SU-DHL-6 (cell line): ENCODE measurements around the gene PIAS3.

Experiments used
- H2AFZ ChIP-seq: fragments of 200-600 bp; sonication (generic); 2 replicates; pipeline ENCODE4 v1.6.1; 2014; ENCODE audit warnings: low read depth, mild to moderate bottlenecking, moderate library complexity, mixed read lengths, antibody characterized with exemption, low read length; ENCODE audit not compliant: severe bottlenecking
- H3F3A ChIP-seq: fragments of 200-600 bp; shearing (Covaris generic); 2 replicates; pipeline ENCODE4 v1.6.0; 2016; ENCODE audit warnings: antibody characterized with exemption, mild to moderate bottlenecking; ENCODE audit not compliant: insufficient read depth
- H3K27ac ChIP-seq: fragments of 200-600 bp; sonication (generic); 2 replicates; pipeline ENCODE4 v1.5.1; 2016; ENCODE audit warnings: low read depth, mild to moderate bottlenecking, low read length, moderate library complexity, mixed read lengths
- H3K27me3 ChIP-seq: fragments of 200-600 bp; sonication (generic), shearing (Covaris generic); 2 replicates; pipeline ENCODE4 v1.6.0; 2014; ENCODE audit warnings: mild to moderate bottlenecking, low read length
- H3K36me3 ChIP-seq: fragments of 200-600 bp; sonication (generic); 2 replicates; pipeline ENCODE4 v1.6.1; 2014; ENCODE audit warnings: mild to moderate bottlenecking, low read length, mixed read lengths
- H3K4me2 ChIP-seq: fragments of 300-600, 200-600 bp; shearing (Covaris generic), sonication (generic); 2 replicates; pipeline ENCODE4 v1.6.0; 2014; ENCODE audit warnings: low read length, low read depth, mild to moderate bottlenecking; ENCODE audit not compliant: poor library complexity, severe bottlenecking
- H3K4me3 ChIP-seq: fragments of 200-600 bp; sonication (generic); 2 replicates; pipeline ENCODE4 v1.5.1; 2014; ENCODE audit warnings: antibody characterized with exemption, low read length, mild to moderate bottlenecking, mixed read lengths; ENCODE audit not compliant: insufficient read depth, poor library complexity, severe bottlenecking
- H3K79me2 ChIP-seq: fragments of 200-600 bp; sonication (generic); 2 replicates; pipeline ENCODE4 v1.6.1; 2014; ENCODE audit warnings: mild to moderate bottlenecking, low read length, moderate library complexity; ENCODE audit not compliant: insufficient read depth
- H3K9ac ChIP-seq: fragments of 200-600 bp; sonication (generic); 2 replicates; pipeline ENCODE4 v1.7.0; 2014; ENCODE audit warnings: mild to moderate bottlenecking, low read length
- H3K9me2 ChIP-seq: fragments of 200-600 bp; sonication (generic); replicated peaks from 2 replicates; pipeline ENCODE4 v1.6.1; 2014; ENCODE audit warnings: low read length; ENCODE audit not compliant: insufficient read depth
- H3K9me3 ChIP-seq: fragments of 200-600 bp; sonication (generic); 2 replicates; pipeline ENCODE4 v1.6.1; 2014; ENCODE audit warnings: low read length, mixed read lengths; ENCODE audit not compliant: insufficient read depth
- H4K20me1 ChIP-seq: fragments of 200-600 bp; sonication (generic); 2 replicates; pipeline ENCODE4 v1.6.1; 2014; ENCODE audit warnings: low read depth, mild to moderate bottlenecking, antibody characterized with exemption, low read length, moderate library complexity, mixed read lengths
- CTCF ChIP-seq: fragments of 200-600 bp; sonication (generic); IDR thresholded peaks from one replicate; pipeline ENCODE4 v1.5.1; 2017; ENCODE audit warnings: antibody characterized with exemption, mild to moderate bottlenecking, low read length, moderate library complexity; ENCODE audit not compliant: insufficient read depth, poor library complexity, severe bottlenecking
- EZH2phosphoT487 ChIP-seq: fragments of 200-600 bp; sonication (generic), shearing (Covaris generic); conservative IDR thresholded peaks from 2 replicates; pipeline ENCODE4 v1.6.1; 2018; ENCODE audit warnings: mild to moderate bottlenecking, antibody characterized with exemption, low read length, moderate library complexity, mixed read lengths

Gene PIAS3

GRCh38 chr1:145859491-145860023 is 676 bp upstream of the PIAS3 start:
- Histone ChIP-seq H3F3A (0 out of 2 replicates have a peak, but pooled peaks cover 5% of the 10 kb centered on the region), H4K20me1 (no peaks in the 10 kb centered on the region), H3K79me2 (no peaks in the 10 kb centered on the region), H3K27ac (peak overlapping the region; percentile 10), H2AFZ (peak overlapping the region; percentile 89), H3K4me2 (peak overlapping the region; percentile 61), H3K4me3 (peak overlapping the region; percentile 75), H3K9me2 (no peaks in the 10 kb centered on the region), H3K27me3 (no peaks in the 10 kb centered on the region), H3K36me3 (no peaks in the 10 kb centered on the region), H3K9ac (peak overlapping the region; percentile 59), H3K9me3 (no peaks in the 10 kb centered on the region)
- TF ChIP-seq CTCF = no peak

- Histone ChIP-seq H4K20me1 (no peaks in the 10 kb centered on the region), H3K27me3 (no peaks in the 10 kb centered on the region), H3K27ac (peak overlapping the region; percentile 41; the same call in 1 of the 2 replicates), H3K36me3 (no peaks in the 10 kb centered on the region), H3K79me2 (no peaks in the 10 kb centered on the region), H3K4me2 (peak overlapping the region; percentile 61), H2AFZ (peak overlapping the region; percentile 89), H3K9me2 (no peaks in the 10 kb centered on the region), H3K9me3 (no peaks in the 10 kb centered on the region), H3F3A (0 out of 2 replicates have a peak, but pooled peaks cover 5% of the 10 kb centered on the region), H3K4me3 (peak overlapping the region; percentile 75), H3K9ac (peak overlapping the region; percentile 59)
- no peak for TF ChIP-seq CTCF
- no peak for TF ChIP-seq EZH2phosphoT487
These were observed 512 bp downstream of the PIAS3 start for GRCh38 chr1:145858238-145858900.

- Histone ChIP-seq H3K27ac (no peak overlapping the region), H2AFZ (no peak overlapping the region), H3K9me2 (no peaks in the 10 kb centered on the region), H3K27me3 (no peaks in the 10 kb centered on the region), H3F3A (0 out of 2 replicates have a peak, but pooled peaks cover 5% of the 10 kb centered on the region), H3K79me2 (no peaks in the 10 kb centered on the region), H3K4me3 (no peak overlapping the region), H3K36me3 (no peaks in the 10 kb centered on the region), H3K4me2 (no peak overlapping the region), H3K9ac (no peak overlapping the region), H4K20me1 (no peaks in the 10 kb centered on the region), H3K9me3 (no peaks in the 10 kb centered on the region)
- TF ChIP-seq CTCF = no peak
- TF ChIP-seq EZH2phosphoT487 = no peak
These were observed 1.7 kb downstream of the PIAS3 start for GRCh38 chr1:145857170-145857569.
